Activated CD4-positive, alpha-beta T cell treated with anti-CD3 and anti-CD28 coated beads, Interleukin-2, amount 50 U/mL, for 16 hours (primary cell): ENCODE results near the gene CATSPER3.
"Not testable (repeated sequence)": the region's sequence is repeated elsewhere in the genome, so short reads cannot be mapped to it uniquely, and the experiment has no call there.

Experiments
- DNase-seq: peaks from one replicate; pipeline ENCODE4 v3.0.0-alpha.2; 2020

The CATSPER3 gene

DNA sequence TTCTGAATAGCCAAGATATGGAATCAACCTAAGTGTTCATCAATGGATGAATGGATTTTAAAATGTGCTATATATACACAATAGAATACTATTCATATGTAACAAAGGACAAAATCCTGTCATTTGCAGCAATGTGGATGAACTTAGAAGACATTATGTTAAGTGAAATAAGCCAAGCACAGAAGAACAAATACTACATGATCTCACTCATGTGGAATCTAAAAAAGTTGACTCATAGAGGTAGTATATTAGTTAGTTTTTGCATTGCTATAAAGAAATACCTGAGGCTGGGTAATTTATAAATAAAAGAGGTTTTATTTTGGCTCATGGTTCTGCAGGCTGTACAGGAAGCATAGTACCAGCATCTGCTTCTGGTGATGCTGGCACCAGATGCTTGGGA, 8.1 kb downstream of the CATSPER3 start:
- no peak for DNase-seq

DNA sequence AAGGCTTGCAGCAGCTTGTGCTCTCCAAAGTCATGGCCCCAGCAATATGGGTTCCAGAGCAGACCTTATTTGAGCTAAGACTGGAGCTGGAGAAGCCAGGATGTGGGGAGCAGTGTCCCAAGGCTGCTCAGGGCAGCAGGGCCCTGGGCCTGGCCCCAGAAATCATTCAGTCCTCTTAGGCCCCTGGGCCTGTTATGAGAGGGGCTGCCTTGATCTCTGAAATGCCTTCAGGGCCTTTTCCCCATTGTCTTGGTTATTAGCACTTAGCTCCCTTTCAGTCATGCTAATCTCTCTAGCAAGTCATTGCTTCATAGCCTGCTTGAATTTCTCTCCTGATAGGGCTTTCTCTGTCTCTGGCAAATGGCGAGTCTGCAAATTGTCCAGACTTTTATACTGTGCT, 9.1 kb downstream of the CATSPER3 start:
- DNase-seq, result no peak

DNA sequence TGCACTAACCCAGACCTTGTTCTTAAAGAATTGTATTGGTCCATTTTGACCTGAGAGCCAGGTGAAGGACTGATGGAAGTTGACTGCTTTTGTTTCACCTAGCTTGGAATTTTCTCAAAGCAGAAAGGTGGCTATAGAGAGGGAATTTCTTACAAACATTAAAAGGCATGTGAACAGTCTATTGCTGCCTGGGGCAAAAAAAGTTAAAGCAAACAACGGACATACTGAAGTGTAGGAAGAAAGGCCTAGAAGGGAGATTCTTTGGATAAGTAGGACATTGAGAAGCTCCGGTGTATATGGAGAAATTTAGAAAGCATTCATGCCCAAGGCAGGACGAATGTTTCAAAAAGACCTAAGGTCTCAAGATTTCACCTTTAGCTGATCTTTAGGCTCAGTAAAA, 11.7 kb downstream of the CATSPER3 start:
- no peak for DNase-seq

DNA sequence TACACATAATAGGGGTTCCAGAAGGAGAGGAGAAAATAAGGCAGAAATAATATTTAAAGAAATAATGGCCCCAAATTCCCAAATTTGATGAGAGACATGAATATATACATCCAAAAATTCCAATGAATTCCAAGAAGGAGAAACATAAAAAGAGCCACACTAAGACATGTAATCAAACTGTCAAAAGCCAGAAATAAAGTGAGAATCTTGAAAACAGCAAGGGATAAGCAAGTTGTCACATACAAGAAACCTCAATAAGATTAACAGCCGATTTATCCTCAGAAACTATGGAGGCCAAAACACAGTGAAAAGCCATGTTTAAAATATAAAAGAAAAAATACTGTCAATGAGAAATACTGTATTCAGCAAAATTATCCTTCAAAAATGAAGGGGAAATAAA, 14.5 kb downstream of the CATSPER3 start:
- no peak for DNase-seq

DNA sequence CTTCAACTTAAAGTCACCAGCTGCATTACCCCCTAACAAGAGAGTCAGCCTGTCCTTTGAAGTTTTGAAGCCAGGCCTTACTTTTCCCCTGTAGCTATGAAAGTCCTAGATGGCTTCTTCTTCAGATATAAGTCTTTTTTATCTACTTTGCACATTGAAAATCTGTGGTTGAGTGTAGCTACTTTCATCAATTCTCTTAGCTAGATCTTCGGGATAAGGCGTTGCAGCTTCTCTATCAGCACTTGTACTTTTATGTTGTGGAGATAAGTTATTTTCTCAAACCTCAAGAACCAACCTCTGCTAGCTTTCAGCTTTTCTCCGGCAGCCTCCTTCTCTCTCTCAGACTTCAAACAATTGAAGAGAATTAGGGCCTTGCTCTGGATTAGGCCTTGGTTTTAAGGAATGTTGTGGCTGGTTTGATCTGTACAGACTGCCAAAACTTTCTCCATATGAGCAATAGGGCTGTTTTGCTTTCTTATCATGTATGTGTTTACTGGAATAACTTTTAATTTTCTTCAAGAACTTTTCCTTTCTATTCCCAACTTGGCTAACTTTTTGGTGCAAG, 21.6 kb downstream of the CATSPER3 start:
- no peak for DNase-seq

DNA sequence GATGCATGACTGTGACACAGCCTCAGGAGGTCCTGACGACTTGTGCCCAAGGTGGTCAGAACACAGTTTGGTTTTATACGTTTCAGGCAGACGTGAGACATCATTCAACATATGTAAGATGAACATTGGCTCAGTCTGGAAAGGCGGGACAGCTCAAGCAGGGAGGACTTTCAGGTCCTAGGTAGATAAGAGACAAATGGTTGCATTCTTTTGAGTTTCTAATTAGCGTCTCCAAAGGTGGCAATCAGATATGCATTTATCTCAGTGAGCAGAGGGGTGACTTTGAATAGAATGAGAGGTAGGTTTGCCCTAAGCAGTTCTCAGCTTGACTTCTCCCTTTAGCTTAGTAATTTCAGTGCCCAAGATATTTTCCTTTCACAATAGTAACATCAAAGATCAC, 22.5 kb downstream of the CATSPER3 start:
- not testable (repeated sequence) for DNase-seq

DNA sequence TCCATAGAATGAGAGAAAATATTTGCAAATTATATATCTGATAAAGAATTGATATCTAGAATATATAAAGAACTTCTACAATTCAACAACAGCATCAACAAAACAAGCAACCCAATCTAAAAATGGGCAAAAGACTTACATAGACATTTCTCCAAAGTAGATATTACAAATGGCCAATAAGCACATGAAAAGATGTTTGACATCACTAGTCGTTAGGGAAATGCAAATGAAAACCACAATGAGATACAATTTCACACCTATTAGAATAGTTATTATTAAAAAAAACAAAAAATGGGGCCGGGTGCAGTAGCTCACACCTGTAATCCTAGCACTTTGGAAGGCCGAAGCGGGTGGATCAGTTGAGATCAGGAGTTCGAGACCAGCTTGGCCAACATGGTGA, 24.4 kb downstream of the CATSPER3 start:
- DNase-seq, result no peak

DNA sequence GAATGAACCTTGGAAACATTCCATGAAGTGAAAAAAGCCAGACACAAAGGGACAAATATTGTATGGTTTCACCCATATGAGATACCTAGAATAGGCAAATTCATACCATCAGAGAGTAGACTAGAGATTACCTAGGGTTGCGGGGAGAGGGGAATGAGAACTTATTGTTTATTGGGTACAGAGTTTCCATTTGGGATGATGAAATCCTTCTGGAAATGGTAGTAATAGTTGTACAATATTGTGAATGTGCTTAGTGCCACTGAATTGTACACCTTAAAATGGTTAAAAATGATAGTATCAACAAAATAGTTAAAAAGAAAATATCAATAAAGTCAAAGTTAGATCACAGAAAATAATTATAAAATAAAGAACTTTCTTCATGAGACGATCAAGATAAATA, 25.5 kb downstream of the CATSPER3 start:
- DNase-seq, result no peak

DNA sequence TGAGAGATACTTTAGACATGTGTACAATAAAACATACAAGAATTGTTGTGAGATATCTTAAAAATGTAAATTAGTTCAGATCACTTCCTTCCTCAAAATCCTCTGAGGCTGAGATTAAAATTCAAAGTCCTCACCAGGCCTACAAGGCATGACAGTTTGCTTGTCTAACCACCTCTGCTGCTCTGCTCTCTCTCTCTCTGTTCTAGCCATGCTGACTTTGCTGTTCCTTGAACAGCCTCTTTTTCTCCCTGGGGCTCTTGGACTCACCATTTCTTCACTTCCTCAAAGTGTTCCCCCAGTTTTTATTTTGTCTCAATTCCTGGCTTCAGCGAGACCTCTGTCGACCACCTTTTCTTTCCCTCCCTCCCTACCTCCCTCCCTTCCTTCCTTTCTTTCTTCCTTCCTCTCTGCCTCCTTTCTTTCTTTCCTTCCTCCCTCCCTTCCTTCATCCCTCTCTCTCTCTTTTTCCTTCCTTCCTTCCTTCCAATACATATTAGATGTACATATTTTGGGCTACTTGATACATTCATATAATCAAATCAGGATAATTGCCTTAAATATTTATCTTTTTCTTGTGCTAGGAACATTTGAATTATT, 27.0 kb downstream of the CATSPER3 start:
- no peak for DNase-seq

DNA sequence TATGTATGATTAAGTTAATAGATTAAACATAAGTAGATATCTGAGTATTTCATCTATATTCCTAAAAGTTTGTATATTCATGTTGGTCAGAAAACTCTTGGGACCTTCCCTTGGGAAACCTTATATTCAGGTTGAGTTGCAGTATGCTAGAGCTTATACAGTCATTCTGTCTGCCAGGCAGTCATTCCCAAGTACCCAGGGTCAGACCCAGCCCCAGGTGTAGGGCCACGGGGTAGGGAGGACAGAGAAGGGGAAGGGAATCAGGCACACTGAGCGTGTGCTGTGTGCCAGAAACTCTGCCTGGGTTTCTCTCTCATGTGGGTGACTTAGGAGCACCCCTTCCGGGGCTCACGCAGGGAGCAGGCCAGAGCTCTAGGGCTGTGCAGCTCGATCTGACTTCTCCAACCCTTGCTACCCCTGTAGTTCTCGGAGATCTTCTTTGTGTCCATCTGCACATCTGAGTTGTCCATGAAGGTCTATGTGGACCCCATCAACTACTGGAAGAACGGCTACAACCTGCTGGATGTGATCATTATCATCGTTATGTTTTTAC, 28.2 kb downstream of the CATSPER3 start:
- no peak for DNase-seq

DNA sequence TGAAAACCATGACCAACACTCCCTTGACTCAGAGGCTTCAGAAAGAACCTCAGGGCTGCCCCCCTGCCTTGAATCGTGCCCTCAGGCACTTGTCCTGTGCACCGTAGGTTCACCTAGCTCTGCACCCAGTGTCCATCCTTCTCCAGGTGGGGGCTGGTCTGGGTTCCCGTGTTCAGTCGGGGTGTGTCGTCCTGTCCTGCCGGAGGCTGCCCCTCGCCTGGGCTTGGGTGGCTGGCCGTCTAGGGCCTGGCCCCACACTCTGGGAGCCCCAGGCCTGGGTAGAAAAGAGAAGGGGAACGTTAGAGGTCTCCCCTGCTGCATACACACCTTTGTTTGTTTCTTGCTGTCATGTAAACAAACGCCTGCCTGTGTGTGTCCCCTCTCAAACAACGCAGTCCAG, 29.3 kb downstream of the CATSPER3 start:
- no peak for DNase-seq

DNA sequence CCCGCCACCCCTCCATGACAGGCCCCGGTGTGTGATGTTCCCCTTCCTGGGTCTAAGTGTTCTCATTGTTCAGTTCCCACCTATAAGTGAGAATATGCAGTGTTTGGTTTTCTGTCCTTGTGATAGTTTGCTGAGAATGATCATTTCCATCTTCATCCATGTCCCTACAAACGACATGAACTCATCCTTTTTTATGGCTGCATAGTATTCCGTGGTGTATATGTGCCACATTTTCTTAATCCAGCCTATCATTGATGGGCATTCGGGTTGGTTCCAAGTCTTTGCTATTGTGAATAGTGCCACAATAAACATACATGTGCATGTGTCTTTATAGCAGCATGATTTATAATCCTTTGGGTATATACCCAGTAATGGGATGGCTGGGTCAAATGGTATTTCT, 30.4 kb downstream of the CATSPER3 start:
- DNase-seq, result not testable (repeated sequence)

DNA sequence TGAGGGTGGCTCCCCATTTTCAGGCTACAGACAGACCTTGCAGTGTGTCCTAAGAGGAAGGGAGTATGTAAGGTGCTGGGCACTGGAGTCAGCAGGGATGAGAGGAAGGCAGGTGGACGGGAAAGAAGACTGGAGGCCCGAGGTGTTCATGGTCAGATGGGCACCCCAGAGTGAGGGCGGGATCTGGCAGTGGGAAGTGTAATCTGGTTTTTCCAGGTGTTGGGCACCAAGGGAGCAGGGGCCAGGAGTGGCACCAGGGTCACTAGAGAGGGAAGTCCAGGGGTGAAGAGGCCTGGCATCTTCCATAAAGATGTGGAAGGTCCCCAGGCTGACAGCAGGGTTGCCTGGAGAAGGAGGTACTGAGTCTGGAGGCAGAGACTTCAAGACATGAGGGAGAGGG, 36.7 kb downstream of the CATSPER3 start:
- DNase-seq, result no peak

DNA sequence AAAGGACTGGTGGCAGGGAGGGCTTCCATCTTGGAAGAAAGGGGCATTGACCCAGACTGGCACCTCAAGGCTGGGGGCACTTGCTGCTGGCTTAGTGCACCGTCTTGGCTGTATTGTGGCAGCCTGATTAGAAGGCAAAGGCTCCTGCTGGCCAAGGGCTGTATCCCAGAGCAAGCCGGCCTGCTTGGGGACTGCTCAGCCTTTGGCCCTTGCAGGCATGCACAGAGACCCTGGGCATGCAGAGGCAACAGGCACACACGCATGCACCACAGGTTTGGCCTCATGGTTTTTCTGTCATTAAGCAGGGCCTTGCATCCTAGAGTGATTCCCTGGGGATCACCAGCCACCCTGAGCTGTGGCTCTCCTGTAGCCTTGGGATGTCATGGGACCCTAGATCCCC, 37.4 kb downstream of the CATSPER3 start:
- DNase-seq, result no peak

DNA sequence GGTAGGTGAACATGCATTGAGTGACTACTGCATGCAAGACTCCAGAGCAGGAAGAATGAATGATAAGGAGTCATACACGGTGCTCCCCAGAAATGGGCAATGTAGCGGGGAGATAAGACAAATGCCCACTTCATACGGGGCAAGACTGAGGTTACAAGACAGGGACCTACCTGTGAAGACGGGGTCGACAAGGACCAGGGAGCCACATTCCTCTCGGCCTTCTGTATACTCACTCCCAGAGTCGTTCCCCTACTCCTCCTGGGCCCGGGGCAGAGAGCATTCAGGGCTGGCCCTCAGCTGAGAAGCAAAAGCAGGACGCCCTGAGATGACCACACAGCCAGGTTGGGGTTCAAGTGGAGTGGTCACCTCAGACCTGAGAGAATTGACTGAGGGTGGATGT, 39.6 kb downstream of the CATSPER3 start:
- no peak for DNase-seq

DNA sequence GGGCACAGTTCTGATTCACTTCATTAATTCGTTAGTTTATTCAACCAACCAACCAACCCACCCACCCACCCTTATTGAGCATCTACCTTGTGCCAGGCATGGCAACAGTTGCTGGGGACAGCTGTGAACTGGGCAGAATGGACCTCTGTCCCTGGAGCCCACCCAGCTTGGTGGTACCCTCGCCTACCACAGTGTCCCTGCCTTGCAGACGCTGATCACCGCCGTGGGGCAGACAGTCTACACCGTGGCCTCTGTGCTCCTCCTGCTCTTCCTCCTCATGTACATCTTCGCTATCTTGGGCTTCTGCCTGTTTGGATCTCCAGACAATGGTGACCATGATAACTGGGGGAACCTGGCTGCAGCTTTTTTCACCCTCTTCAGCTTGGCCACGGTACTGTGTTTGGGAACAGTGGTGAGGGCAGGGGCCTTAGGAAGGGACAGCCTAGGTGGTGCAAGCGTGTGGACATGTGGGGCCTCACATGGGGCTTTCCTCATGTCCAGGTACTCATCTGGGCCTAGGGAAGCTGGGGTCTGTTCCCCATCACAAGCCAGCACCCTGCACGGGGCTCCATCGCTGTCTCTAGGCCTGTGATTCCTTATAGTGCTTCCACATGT, 40.1 kb downstream of the CATSPER3 start:
- no peak for DNase-seq

DNA sequence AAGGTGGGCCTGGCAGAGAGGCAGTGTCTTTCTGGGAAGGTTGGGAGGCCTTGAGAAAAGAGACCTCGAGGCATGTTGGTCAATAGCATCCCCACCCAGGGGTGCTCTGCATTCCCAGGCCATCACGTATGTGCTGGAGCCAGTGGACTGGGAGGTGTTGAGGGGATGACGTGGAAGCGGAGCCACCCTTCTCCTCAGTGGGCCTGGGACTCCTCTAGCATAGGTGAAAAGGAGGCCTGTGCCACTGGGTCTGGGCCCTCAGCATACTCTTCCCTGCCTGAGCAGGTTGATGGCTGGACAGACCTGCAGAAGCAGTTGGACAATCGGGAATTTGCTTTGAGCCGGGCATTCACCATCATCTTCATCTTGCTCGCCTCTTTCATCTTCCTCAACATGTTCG, 40.8 kb downstream of the CATSPER3 start:
- DNase-seq, result no peak

DNA sequence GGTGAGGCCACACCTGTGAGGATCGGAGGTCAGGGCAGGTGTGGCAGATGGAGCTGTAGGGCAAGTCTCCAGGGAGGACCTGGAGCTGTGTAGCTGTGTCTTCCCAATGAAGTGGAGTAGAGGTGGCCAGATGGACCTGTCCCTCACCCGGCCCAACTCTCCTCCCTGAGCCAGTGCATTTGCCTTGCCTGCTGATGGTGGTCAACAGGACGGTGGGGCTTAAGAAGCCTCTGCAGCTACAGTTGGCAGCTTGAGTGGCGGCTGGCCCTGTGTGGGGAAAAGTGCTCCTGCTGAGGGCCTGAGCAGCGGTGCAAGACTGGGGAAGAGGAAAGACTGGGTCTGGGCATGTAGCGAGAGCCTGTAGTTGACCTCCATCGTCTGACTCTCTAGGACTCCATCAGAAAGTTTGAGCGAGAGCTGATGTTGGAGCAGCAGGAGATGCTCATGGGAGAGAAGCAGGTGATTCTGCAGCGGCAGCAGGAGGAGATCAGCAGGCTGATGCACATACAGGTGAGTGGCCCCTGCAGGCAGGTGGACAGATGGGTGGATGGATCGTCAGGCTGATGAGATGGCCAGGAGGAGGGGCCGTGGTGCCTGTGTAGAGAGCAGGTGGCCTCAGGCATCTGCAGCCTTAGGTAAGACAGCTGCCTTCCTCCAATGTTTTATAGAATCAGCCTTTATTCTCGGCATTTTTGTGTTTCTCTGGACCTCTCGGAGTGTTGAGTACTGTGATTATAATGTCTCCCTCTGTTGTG, 41.5 kb downstream of the CATSPER3 start:
- DNase-seq, result no peak

DNA sequence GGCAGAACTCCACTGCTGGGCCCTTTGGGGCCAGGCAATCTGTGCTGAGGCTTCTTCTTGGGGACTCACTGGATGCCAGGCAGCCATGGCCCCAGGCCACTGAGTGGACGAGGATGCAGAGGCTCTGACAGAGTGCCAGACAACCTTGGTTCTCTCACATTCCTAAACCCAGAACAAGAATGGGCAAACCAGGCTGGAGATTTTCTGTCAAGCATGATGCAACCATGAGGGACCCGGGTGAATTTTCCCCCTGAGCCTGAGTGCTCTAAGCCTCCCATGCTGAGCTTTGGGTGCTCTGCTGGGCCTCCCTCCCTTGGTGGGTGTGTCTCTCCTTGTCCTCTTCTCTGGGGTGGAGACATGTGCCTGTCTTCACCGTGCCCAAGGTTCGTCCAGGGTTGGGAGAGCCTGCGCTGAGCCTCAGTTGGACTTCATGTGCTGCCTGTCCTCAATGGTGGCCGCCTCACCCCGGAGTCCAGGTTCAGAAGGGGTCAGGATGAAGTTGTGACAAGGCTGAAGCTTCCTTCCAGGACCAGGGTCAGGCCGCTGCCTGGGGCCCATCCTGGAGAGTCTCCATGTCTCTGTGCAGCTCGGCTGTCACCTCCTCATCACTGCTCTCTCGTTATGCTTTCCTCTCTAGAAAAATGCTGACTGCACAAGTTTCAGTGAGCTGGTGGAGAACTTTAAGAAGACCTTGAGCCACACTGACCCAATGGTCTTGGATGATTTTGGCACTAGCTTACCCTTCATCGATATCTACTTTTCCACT, 42.2 kb downstream of the CATSPER3 start:
- no peak for DNase-seq

DNA sequence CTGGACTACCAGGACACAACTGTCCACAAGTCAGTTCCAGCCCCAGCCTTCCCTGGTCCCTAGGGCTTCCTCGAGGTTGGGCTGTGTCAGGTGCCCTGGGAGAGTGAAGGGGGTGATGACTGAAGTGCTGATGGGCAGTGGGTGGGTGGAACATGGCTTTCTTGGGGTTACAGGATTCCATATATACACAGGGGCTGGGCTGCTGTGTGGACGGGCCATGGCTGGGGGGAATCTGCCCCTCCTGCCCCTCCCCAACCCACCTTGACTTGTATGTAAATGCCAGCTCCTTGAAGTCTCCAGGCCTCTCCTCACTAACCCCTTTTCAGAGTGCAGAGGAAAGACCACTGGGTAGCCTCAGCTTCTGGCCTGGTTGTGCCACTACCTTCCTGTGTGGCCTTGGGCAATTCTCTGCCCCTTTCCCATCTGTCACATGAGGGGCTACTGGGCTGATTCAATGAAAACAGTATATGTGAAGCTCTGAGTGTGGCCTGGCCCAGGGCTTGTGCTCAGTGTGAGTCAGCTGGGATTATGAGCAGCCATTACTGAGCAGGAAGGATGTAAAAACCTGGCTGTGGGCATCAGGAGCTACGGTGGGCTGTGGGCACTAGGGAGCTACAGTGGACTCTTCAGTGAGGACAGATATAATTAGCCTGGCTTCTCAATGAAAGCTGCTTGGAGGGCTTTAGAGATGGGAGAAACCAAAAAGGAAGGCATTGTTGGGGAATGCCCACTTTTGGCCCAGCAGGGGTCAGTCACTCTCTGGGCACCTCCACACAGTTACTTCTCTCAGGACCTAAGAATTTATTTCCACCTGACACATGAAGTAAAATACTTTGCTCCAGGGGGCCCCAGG, 43.0 kb downstream of the CATSPER3 start:
- no peak for DNase-seq

DNA sequence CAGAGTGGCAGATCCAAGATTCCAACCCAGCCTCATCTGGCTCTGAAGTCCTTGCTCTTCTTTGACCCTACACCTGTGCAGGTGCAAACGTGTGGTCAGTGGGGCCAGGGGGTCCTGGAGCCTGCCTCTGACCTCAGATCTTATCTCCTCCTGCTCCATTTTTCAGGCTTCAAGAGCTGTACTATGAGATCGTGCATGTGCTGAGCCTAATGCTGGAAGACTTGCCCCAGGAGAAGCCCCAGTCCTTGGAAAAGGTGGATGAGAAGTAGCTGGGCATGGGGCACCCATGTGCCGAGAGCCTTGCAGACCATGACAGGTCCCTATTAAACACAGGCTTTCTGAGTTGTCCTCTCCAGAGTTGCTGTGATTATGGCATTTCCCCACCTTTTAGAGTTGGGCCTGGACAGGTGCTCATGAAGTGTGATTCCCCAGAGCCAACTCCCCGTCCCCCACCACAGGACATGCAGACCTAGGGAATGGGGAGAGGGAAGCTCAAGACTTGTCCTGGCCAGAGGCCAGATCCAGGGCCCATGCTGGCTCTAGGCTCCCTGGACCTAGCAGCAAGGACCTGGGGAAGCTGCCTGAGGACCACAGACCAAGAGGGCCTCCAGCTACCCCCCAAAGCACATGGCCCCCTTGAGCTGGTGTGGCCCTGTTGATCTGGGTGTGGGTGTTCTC, 43.8 kb downstream of the CATSPER3 start:
- no peak for DNase-seq
